ENCODE measurements around the gene SH3BP5L. TPM values are rescaled to one million over a fixed set of nuclear protein-coding genes. Genes with fewer than 3 reads are reported as not detected.

The SH3BP5L gene
- total and polyA plus RNA-seq, 2 of the 8 experiments (the other 6 are each of a cell fraction or from before 2014, with no cell fraction given) = 20.2 to 28.4 TPM

DNA sequence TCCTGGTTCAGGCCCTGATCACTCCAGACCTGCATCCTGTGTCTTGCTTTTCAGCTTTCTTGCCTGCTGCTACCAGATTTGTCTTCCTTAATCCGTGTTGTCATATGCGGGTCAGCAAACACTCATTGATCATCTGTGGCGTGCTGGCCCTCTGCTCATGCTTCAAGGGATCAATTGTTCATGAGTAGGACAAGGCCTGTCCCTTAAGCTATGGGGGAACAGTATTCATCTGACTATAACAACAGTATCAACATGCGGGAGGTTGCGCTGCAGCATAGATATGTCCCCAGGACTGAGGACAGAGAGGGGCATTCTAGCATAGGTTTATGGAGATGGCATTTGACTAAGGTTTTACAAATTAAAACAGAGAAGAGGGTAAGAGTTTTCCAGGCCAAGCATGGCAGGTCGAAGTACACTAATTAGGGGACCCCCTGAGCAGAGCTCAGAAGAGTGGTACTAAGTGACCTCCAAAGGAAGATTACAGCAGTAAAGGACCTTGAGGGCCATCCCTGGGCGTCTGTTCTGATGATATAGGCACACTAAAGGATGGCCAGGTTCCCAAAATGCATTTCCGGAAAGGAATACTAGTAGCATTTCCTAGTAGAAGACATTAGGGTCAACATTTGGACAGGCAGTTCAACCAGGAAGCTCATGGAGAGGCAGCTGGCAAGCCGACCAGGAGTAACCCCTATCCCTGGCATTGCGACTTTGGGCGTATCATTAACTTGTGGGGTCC, 11.5 kb upstream of the SH3BP5L start (continued):
- TF ChIP-seq SUZ12 (IDR thresholded peaks at IDR 0.05; ENCODE audit: low read length) (no peak), TEAD4 (IDR thresholded peaks at IDR 0.05; ENCODE audit: low read depth, low read length) (no peak), SIRT6 (IDR thresholded peaks at IDR 0.05; ENCODE audit: low read length) (no peak)
- TF ChIP-seq, protein P1, sequence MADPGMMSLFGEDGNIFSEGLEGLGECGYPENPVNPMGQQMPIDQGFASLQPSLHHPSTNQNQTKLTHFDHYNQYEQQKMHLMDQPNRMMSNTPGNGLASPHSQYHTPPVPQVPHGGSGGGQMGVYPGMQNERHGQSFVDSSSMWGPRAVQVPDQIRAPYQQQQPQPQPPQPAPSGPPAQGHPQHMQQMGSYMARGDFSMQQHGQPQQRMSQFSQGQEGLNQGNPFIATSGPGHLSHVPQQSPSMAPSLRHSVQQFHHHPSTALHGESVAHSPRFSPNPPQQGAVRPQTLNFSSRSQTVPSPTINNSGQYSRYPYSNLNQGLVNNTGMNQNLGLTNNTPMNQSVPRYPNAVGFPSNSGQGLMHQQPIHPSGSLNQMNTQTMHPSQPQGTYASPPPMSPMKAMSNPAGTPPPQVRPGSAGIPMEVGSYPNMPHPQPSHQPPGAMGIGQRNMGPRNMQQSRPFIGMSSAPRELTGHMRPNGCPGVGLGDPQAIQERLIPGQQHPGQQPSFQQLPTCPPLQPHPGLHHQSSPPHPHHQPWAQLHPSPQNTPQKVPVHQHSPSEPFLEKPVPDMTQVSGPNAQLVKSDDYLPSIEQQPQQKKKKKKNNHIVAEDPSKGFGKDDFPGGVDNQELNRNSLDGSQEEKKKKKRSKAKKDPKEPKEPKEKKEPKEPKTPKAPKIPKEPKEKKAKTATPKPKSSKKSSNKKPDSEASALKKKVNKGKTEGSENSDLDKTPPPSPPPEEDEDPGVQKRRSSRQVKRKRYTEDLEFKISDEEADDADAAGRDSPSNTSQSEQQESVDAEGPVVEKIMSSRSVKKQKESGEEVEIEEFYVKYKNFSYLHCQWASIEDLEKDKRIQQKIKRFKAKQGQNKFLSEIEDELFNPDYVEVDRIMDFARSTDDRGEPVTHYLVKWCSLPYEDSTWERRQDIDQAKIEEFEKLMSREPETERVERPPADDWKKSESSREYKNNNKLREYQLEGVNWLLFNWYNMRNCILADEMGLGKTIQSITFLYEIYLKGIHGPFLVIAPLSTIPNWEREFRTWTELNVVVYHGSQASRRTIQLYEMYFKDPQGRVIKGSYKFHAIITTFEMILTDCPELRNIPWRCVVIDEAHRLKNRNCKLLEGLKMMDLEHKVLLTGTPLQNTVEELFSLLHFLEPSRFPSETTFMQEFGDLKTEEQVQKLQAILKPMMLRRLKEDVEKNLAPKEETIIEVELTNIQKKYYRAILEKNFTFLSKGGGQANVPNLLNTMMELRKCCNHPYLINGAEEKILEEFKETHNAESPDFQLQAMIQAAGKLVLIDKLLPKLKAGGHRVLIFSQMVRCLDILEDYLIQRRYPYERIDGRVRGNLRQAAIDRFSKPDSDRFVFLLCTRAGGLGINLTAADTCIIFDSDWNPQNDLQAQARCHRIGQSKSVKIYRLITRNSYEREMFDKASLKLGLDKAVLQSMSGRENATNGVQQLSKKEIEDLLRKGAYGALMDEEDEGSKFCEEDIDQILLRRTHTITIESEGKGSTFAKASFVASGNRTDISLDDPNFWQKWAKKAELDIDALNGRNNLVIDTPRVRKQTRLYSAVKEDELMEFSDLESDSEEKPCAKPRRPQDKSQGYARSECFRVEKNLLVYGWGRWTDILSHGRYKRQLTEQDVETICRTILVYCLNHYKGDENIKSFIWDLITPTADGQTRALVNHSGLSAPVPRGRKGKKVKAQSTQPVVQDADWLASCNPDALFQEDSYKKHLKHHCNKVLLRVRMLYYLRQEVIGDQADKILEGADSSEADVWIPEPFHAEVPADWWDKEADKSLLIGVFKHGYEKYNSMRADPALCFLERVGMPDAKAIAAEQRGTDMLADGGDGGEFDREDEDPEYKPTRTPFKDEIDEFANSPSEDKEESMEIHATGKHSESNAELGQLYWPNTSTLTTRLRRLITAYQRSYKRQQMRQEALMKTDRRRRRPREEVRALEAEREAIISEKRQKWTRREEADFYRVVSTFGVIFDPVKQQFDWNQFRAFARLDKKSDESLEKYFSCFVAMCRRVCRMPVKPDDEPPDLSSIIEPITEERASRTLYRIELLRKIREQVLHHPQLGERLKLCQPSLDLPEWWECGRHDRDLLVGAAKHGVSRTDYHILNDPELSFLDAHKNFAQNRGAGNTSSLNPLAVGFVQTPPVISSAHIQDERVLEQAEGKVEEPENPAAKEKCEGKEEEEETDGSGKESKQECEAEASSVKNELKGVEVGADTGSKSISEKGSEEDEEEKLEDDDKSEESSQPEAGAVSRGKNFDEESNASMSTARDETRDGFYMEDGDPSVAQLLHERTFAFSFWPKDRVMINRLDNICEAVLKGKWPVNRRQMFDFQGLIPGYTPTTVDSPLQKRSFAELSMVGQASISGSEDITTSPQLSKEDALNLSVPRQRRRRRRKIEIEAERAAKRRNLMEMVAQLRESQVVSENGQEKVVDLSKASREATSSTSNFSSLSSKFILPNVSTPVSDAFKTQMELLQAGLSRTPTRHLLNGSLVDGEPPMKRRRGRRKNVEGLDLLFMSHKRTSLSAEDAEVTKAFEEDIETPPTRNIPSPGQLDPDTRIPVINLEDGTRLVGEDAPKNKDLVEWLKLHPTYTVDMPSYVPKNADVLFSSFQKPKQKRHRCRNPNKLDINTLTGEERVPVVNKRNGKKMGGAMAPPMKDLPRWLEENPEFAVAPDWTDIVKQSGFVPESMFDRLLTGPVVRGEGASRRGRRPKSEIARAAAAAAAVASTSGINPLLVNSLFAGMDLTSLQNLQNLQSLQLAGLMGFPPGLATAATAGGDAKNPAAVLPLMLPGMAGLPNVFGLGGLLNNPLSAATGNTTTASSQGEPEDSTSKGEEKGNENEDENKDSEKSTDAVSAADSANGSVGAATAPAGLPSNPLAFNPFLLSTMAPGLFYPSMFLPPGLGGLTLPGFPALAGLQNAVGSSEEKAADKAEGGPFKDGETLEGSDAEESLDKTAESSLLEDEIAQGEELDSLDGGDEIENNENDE (IDR thresholded peaks at IDR 0.05; ENCODE audit: insufficient replicate concordance, low read length) = no peak

Data from H1 (cell line).